ENCODE data around the gene SYNGAP1.
A peak's percentile ranks its signal among the peaks of the same experiment; 100 is the strongest.

DNA sequence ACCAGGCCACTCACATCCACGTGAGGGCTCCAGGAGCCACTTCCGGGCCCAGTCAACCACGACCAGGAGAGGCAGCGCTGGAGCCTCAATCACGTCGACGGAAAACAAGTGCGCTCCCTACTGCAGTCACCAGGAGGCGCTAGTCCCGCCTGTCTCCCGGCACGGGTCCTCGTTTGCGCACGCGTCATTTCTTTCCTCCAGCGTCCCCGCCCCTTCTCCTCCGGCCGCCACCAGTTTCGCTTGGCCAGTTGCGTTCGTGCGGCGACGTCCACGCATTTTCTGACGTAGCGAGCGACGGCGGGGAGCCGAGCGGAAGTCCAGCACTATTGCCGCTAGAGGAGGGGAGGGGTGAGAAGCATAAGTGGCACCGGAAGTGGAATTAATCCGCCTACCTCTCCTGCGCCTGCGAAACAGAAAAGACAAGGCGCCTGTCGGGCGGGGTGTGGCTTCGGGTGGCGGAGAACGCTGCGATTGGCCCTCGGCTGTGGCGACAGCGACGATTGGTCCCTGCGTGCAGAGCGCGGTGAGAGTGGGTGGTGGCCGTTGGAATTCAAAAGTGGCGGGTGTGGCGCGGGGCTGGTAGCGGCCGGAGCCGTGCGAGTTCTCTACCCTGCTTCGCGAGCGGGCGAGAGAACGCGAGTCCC, 28.5 kb upstream of the SYNGAP1 start, which contains the start of gene KIFC1:
- TF ChIP-seq POLR2A (IDR thresholded peaks at IDR 0.05; ENCODE audit: extremely low read depth, insufficient read length) = no peak
- TF ChIP-seq CTCF (IDR thresholded peaks at IDR 0.05; ENCODE audit: low read depth, low read length) = peak; percentile 95
- TF ChIP-seq MYC (IDR thresholded peaks at IDR 0.05; ENCODE audit: low read depth, low read length) = peak; percentile 90

All from NB4 (cell line).